Left ventricle myocardium inferior (tissue), 1 donor: ENCODE results near the gene SUMO4. TPM values are rescaled to one million over a fixed set of nuclear protein-coding genes. Genes with fewer than 3 reads are reported as not detected.
A peak's percentile ranks its signal among the peaks of the same experiment; 100 is the strongest.

Experiments
- DNase-seq: peaks from one replicate; pipeline ENCODE4 v3.0.0-alpha.2; 2020
- H3K27ac ChIP-seq: fragments of 200-600 bp; replicated peaks from 2 replicates; pipeline ENCODE4 v1.8.0; 2021
- H3K27me3 ChIP-seq: fragments of 200-600 bp; 2 replicates; pipeline ENCODE4 v1.8.0; 2021; ENCODE audit warnings: low read depth
- H3K36me3 ChIP-seq: fragments of 200-600 bp; 2 replicates; pipeline ENCODE4 v1.8.0; 2021
- H3K4me1 ChIP-seq: fragments of 200-600 bp; 2 replicates; pipeline ENCODE4 v1.8.0; 2021
- H3K4me3 ChIP-seq: fragments of 200-600 bp; 2 replicates; pipeline ENCODE4 v1.8.0; 2021; ENCODE audit warnings: mild to moderate bottlenecking, moderate library complexity
- H3K9me3 ChIP-seq: fragments of 200-600 bp; replicated peaks from 2 replicates; pipeline ENCODE4 v1.8.0; 2021
- CTCF ChIP-seq: fragments of 200-600 bp; IDR thresholded peaks from 2 replicates; pipeline ENCODE4 v1.8.0; 2021; ENCODE audit warnings: antibody characterized with exemption, mild to moderate bottlenecking, borderline replicate concordance
- intact Hi-C: fragments of 100-400 bp; cut with micrococcal nuclease; formaldehyde crosslinking; loops from one replicate; pipeline ENCODE4 v1.11.0; 2022
- total RNA-seq: library from RNA; stranded (reverse); fragmentation: NEBNext Ultra II Directional; extraction: Animal tissue kit (Norgen Biotek cat#: 25700); gene quantifications from one replicate; pipeline ENCODE4 v1.2.1, GENCODE V29; 2021
- donor health status: DM: no; HTN: yes; CAD: no; lungs with severe emphysema.

The SUMO4 gene
- total RNA-seq, 1 donor from 2014 or later: 0.27 TPM

DNA sequence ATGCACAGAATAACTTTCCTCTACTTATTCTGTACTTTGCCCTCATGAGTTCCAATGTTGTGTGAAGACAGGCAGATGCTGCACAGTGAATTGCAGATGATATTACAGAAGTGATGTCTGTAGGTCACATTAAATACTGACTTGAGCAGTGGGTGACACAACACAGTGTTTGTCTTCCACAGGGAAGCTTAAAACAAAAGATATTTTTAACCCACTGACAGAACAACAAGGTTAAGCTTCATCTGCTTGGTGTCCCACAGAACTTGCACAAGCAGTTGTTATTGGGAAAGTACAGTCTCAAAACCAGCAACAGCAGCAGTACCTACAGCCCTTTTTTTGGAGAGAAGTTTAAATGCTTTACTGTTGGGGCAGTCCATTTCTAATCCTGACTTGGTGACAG lies 10.5 kb downstream of the SUMO4 start:
- Histone ChIP-seq H3K36me3 (peaks cover 18% of the 10 kb centered on the region), H3K4me3 (no peak overlapping the region), H3K27me3 (no peaks in the 10 kb centered on the region), H3K4me1 (peaks cover 37% of the 10 kb centered on the region), H3K27ac (peak overlapping the region; percentile 56), H3K9me3 (no peaks in the 10 kb centered on the region)
- DNase-seq: no peak
- intact Hi-C loops: no loop called here
- no peak for TF ChIP-seq CTCF

DNA sequence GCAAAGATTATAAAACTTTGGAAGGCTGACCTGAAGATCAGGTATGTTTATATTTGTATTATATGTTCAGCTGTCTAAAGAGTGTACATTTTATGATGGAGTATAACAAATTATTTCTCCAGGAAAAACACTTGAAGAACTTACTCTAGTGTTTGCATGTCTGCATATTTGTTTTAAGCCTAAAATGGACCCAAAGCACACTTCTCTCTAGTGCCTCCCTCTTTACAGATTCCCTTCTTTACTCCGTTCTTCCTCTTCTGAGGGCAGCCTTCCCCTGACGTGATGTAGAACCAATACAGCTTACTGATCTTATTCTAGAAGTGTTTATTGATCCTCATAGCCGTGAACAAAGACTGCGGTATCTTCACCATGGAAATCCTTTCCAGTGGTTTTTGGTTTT lies 13.9 kb downstream of the SUMO4 start:
- TF ChIP-seq CTCF: no peak
- Histone ChIP-seq H3K27ac (no peak overlapping the region), H3K4me3 (no peak overlapping the region), H3K27me3 (no peaks in the 10 kb centered on the region), H3K36me3 (peaks cover 9% of the 10 kb centered on the region), H3K9me3 (no peaks in the 10 kb centered on the region), H3K4me1 (peaks cover 37% of the 10 kb centered on the region)
- intact Hi-C loops: no loop called here
- no peak for DNase-seq

DNA sequence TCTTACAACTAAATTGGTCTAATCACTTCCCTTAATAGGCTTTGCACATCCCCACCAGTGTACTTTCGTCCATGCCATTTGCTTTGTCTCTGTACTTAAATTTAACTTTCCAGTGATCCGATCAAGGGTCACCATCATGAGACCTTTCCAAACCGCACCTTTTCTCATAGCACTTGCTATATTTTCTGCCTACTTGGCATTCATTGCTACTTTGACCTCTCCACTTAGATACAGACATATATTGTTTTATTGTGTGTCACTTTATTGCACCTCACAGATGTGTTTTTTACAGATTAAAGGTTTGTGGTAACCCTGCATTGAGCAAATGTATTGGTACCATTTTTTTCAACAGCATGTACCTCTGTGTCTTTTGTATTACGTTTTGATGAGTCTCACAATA lies 14.8 kb downstream of the SUMO4 start:
- Histone ChIP-seq H3K4me1 (peaks cover 29% of the 10 kb centered on the region), H3K27me3 (no peaks in the 10 kb centered on the region)
- intact Hi-C loops: no loop called here

DNA sequence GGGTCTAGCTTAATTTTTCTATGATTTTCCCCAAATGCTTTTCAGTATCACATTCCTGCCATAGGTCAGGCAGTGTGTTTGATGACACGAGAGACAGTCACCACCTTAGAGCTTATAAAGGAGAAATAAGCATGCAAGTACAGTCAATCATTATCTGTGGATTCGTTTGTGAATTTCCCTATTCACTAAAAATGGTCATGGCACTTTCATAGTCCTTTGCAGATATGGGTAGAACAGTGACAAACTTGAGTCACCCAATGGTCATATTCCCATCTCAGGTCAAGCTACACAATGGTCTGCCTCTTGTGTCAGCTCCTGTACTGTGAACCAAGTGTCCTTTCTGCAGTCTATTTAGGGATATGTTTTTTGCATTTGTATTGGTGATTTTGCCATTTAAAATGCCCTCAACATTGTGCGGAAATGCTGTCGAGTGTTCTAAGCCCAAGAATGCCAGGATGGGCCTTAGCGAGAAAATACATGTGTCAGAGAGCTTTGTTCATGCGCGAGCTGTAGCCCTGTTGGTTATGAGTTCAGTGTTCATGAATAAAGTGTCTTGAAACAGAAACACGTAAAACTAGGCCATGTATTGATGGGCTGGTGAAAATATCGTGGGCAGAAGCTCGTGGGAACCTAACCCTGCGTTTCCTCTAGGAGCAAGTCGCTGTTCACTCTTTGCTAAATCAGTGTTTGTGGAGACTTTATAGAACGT lies 19.8 kb downstream of the SUMO4 start:
- no peak overlapping the region for H3K4me3 ChIP-seq
- no peak for TF ChIP-seq CTCF
- peaks cover 6% of the 10 kb centered on the region for H3K4me1 ChIP-seq
- intact Hi-C loops: no loop called here
- peaks cover 6% of the 10 kb centered on the region for H3K27me3 ChIP-seq
- no peak for DNase-seq
- H3K27ac ChIP-seq: no peak overlapping the region
- H3K9me3 ChIP-seq: no peaks in the 10 kb centered on the region
- H3K36me3 ChIP-seq: no peaks in the 10 kb centered on the region

More for the DNA sequence above, 14.8 kb downstream of the SUMO4 start:
- no peak for DNase-seq
- no peak overlapping the region for H3K27ac ChIP-seq
- H3K4me3 ChIP-seq: no peak overlapping the region
- no peak for TF ChIP-seq CTCF
- H3K36me3 ChIP-seq: peaks cover 4% of the 10 kb centered on the region
- H3K9me3 ChIP-seq: no peaks in the 10 kb centered on the region

- Histone ChIP-seq H3K27me3 (peaks cover 11% of the 10 kb centered on the region), H3K4me1 (peaks cover 6% of the 10 kb centered on the region), H3K36me3 (no peaks in the 10 kb centered on the region), H3K9me3 (no peaks in the 10 kb centered on the region), H3K4me3 (no peak overlapping the region), H3K27ac (no peak overlapping the region)
- no peak for DNase-seq
- intact Hi-C loops: no loop called here
- TF ChIP-seq CTCF: no peak
Observed at GRCh38 chr6:149421132-149421531, 21.1 kb downstream of the SUMO4 start.
